Measurements from ENCODE around the gene KERA.

KERA gene

GRCh38 chr12:91057368-91058165, at the start of gene KERA:
Gene KERA (minus strand): TSS chr12:91058024. CDS start chr12:91056281, 1,743 bp downstream.
- no peak for TF ChIP-seq CTCF (IDR thresholded peaks at IDR 0.05; ENCODE audit: control insufficient read depth, extremely low read depth, insufficient read depth)
- H3K4me3 ChIP-seq (ENCODE audit: low read depth, low read length), result no peak within 1 kb of the TSS
- no peak for DNase-seq (ENCODE audit: low read depth)

GRCh38 chr12:91106283-91106682, 48.5 kb upstream of the KERA start:
- no peak for DNase-seq (ENCODE audit: low read depth)
- H3K4me3 ChIP-seq (ENCODE audit: low read depth, low read length), result no peak overlapping the region
- TF ChIP-seq CTCF (IDR thresholded peaks at IDR 0.05; ENCODE audit: control insufficient read depth, extremely low read depth, insufficient read depth), result no peak

GRCh38 chr12:91105807-91106206, 48.0 kb upstream of the KERA start:
- DNase-seq (ENCODE audit: low read depth), result no peak
- no peak for TF ChIP-seq CTCF (IDR thresholded peaks at IDR 0.05; ENCODE audit: control insufficient read depth, extremely low read depth, insufficient read depth)
- no peak overlapping the region for H3K4me3 ChIP-seq (ENCODE audit: low read depth, low read length)

GRCh38 chr12:91104812-91105466, 47.1 kb upstream of the KERA start:
- no peak for DNase-seq (ENCODE audit: low read depth)
- no peak overlapping the region for H3K4me3 ChIP-seq (ENCODE audit: low read depth, low read length)
- no peak for TF ChIP-seq CTCF (IDR thresholded peaks at IDR 0.05; ENCODE audit: control insufficient read depth, extremely low read depth, insufficient read depth)

GRCh38 chr12:91103624-91104023, 45.8 kb upstream of the KERA start:
- DNase-seq (ENCODE audit: low read depth), result no peak
- no peak overlapping the region for H3K4me3 ChIP-seq (ENCODE audit: low read depth, low read length)
- TF ChIP-seq CTCF (IDR thresholded peaks at IDR 0.05; ENCODE audit: control insufficient read depth, extremely low read depth, insufficient read depth), result no peak

- TF ChIP-seq CTCF (IDR thresholded peaks at IDR 0.05; ENCODE audit: control insufficient read depth, extremely low read depth, insufficient read depth), result no peak
- DNase-seq (ENCODE audit: low read depth), result no peak
- H3K4me3 ChIP-seq (ENCODE audit: low read depth, low read length), result no peak overlapping the region
Measured at GRCh38 chr12:91103101-91103500, 45.3 kb upstream of the KERA start.
